OCI-LY3 (cell line): ENCODE results near the gene FAM117B.

Experiments
- H2AFZ ChIP-seq: fragments of 200-600, 300-600 bp; shearing (Covaris generic); 2 replicates; pipeline ENCODE4 v1.6.0; 2014; ENCODE audit warnings: antibody characterized with exemption, low read depth, low read length
- H3K27ac ChIP-seq: fragments of 200-600, 300-600 bp; sonication (generic); 2 replicates; pipeline ENCODE4 v1.5.1; 2014; ENCODE audit warnings: mild to moderate bottlenecking, low read length, moderate library complexity, mixed read lengths
- H3K27me3 ChIP-seq: fragments of 200-600, 300-600 bp; sonication (generic); 2 replicates; pipeline ENCODE4 v1.6.1; 2014; ENCODE audit warnings: low read depth, low read length, mixed read lengths
- H3K36me3 ChIP-seq: fragments of 200-600, 300-600 bp; sonication (generic); replicated peaks from 2 replicates; pipeline ENCODE3; 2014; ENCODE audit warnings: low read depth, low read length, mixed read lengths
- H3K4me1 ChIP-seq: fragments of 300-600, 200-600 bp; sonication (generic); 2 replicates; pipeline ENCODE4 v1.6.1; 2014; ENCODE audit warnings: low read length, mixed read lengths
- H3K4me2 ChIP-seq: fragments of 200-600, 300-600 bp; sonication (generic); 2 replicates; pipeline ENCODE4 v1.6.1; 2014; ENCODE audit warnings: low read length, mixed read lengths
- H3K4me3 ChIP-seq: fragments of 300-600, 200-600 bp; sonication (generic); 2 replicates; pipeline ENCODE4 v1.5.1; 2014; ENCODE audit warnings: antibody characterized with exemption, mild to moderate bottlenecking, low read length, moderate library complexity
- H3K79me2 ChIP-seq: fragments of 300-600, 200-600 bp; shearing (Covaris generic); 2 replicates; pipeline ENCODE4 v1.6.1; 2014; ENCODE audit warnings: mild to moderate bottlenecking, low read length, mixed read lengths
- H3K9ac ChIP-seq: fragments of 300-600, 200-600 bp; shearing (Covaris generic); 2 replicates; pipeline ENCODE4 v1.6.0; 2014; ENCODE audit warnings: mild to moderate bottlenecking, low read length, moderate library complexity
- H3K9me3 ChIP-seq: fragments of 200-600, 300-600 bp; shearing (Covaris generic); 2 replicates; pipeline ENCODE4 v1.6.1; 2014; ENCODE audit warnings: low read length, mixed read lengths; ENCODE audit not compliant: insufficient read depth
- H4K20me1 ChIP-seq: fragments of 200-600, 300-600 bp; sonication (generic); 2 replicates; pipeline ENCODE4 v1.6.1; 2016; ENCODE audit warnings: low read length, mixed read lengths; ENCODE audit not compliant: insufficient read depth
- CTCF ChIP-seq: fragments of 200-600, 300-600 bp; sonication (generic); IDR thresholded peaks from 2 replicates; pipeline ENCODE4 v1.5.1; 2014; ENCODE audit warnings: antibody characterized with exemption, low read length, low read depth
- EZH2phosphoT487 ChIP-seq: fragments of 200-600 bp; shearing (Covaris generic); IDR thresholded peaks from 2 replicates; pipeline ENCODE4 v1.6.1; 2018; ENCODE audit warnings: antibody characterized with exemption, mixed run types, low read depth

Gene FAM117B

DNA sequence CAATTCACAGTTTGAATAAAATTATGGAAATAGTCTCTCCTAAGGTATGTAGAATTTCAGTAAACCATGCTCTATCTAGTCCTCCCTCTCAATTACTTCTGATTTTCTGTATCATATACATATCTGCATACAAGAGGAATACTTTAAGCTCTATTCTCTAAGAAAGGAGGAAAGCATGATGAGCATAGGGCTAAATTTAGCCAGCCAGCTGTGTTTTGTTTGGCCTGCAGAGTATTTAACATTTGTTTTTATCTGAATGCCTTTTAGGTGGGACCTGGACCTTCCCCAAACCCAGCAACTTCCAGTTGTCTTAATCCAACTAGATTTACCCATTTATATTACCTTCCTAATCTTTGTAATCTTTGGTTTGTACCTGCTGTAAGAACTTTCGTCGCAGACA lies 42.2 kb upstream of the FAM117B start:
- H3K4me1 ChIP-seq, result peaks cover 36% of the 10 kb centered on the region
- H3K9ac ChIP-seq, result no peak overlapping the region
- no peak for TF ChIP-seq CTCF
- TF ChIP-seq EZH2phosphoT487, result no peak
- H4K20me1 ChIP-seq, result no peaks in the 10 kb centered on the region
- H3K4me2 ChIP-seq, result peak overlapping the region; percentile 24
- H2AFZ ChIP-seq, result no peak overlapping the region
- no peaks in the 10 kb centered on the region for H3K27me3 ChIP-seq
- H3K36me3 ChIP-seq, result no peaks in the 10 kb centered on the region
- H3K4me3 ChIP-seq, result no peak overlapping the region
- H3K9me3 ChIP-seq, result no peaks in the 10 kb centered on the region
- no peaks in the 10 kb centered on the region for H3K79me2 ChIP-seq
- no peak overlapping the region for H3K27ac ChIP-seq

- peaks cover 41% of the 10 kb centered on the region for H3K4me1 ChIP-seq
- H3K4me3 ChIP-seq, result no peak overlapping the region
- no peak overlapping the region for H3K4me2 ChIP-seq
- H3K27ac ChIP-seq, result no peak overlapping the region
- H3K9me3 ChIP-seq, result no peaks in the 10 kb centered on the region
- no peak overlapping the region for H3K9ac ChIP-seq
- H3K36me3 ChIP-seq, result no peaks in the 10 kb centered on the region
- no peaks in the 10 kb centered on the region for H3K27me3 ChIP-seq
- no peak for TF ChIP-seq CTCF
- TF ChIP-seq EZH2phosphoT487, result no peak
- H4K20me1 ChIP-seq, result no peaks in the 10 kb centered on the region
- no peaks in the 10 kb centered on the region for H3K79me2 ChIP-seq
- H2AFZ ChIP-seq, result no peak overlapping the region
Measured at GRCh38 chr2:202599105-202599504, 35.7 kb upstream of the FAM117B start.

GRCh38 chr2:202599911-202600310 lies 34.9 kb upstream of the FAM117B start:
- Histone ChIP-seq H4K20me1 (no peaks in the 10 kb centered on the region), H3K36me3 (no peaks in the 10 kb centered on the region), H3K9me3 (no peaks in the 10 kb centered on the region), H2AFZ (no peak overlapping the region), H3K79me2 (no peaks in the 10 kb centered on the region), H3K9ac (no peak overlapping the region), H3K4me1 (peaks cover 43% of the 10 kb centered on the region), H3K4me3 (no peak overlapping the region), H3K4me2 (no peak overlapping the region), H3K27me3 (no peaks in the 10 kb centered on the region), H3K27ac (no peak overlapping the region)
- TF ChIP-seq CTCF (no peak), EZH2phosphoT487 (no peak)

DNA sequence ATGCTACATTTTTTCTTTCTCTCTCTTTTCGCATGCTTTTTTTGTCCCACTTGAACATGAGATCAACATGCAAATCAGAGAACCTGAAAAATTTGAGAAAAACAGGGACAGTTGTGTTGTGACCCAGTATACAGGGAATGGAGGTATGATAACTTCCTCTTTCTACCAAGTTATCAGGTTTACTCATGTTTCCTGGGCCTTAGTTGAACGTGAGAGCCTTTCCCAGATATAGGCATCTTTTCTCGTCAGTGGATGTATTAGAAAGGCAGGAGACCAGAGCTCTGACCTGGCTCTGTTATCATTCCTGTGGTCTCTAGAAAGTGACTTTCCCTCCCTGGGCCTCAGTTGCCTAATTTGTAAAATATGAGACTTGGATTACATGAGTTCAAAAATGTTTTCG lies 30.1 kb upstream of the FAM117B start:
- TF ChIP-seq CTCF, result no peak
- no peak for TF ChIP-seq EZH2phosphoT487
- no peaks in the 10 kb centered on the region for H3K27me3 ChIP-seq
- H3K4me1 ChIP-seq, result peaks cover 56% of the 10 kb centered on the region
- H3K27ac ChIP-seq, result peak overlapping the region; percentile 37
- H2AFZ ChIP-seq, result peak overlapping the region; percentile 77; the same call in 1 of the 2 replicates
- peak overlapping the region; percentile 18; the same call in 1 of the 2 replicates for H3K9ac ChIP-seq
- no peaks in the 10 kb centered on the region for H3K36me3 ChIP-seq
- no peaks in the 10 kb centered on the region for H3K9me3 ChIP-seq
- H3K79me2 ChIP-seq, result no peaks in the 10 kb centered on the region
- H4K20me1 ChIP-seq, result no peaks in the 10 kb centered on the region
- peak overlapping the region; percentile 58 for H3K4me2 ChIP-seq
- peak overlapping the region; percentile 29 for H3K4me3 ChIP-seq
